NCI-H2196 treated with DMSO at 0.1 percent for 48 hours (cell line): ENCODE results near the gene NFIX.

ENCODE experiments used
- DNase-seq: peaks from one replicate; lab custom pipeline; 2025; ENCODE audit not compliant: unreplicated experiment; lab: John Stamatoyannopoulos, UW

Gene NFIX

DNA sequence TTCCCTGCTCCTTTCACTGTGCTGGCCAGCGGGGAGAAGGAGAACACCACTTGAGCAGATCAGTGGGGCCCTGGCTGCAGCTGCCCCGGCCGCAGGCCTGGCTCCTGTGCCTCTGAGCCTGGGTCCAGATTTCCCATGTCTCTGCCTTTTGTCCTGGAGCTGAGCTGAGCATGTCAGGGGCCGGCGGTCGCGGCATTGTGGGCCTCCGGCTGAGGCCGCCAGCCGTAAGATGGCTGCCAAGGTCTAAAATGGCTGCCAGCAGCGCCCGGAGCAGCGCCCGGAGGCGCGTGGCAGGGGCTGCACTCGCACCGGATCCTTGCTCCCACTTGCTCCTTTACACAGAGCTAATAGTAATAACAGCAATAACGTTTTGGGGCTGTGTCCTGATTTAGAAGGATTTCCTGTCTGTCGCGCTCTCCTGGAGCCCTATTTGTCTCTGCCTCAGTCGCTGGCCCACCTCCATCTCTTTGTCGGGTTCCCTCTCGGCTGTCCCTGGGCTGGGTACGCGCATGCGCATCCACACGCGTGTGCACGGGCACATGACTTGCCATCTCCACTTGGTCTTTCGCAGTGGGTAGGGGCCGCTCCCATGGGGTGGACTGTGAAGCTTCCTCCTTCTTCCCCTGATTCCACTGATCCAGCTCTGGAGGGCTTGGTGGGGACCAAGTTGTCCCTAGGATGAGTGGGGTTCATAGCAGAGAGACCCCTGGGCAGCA lies 75.3 kb downstream of the NFIX start:
- DNase-seq = no peak

DNA sequence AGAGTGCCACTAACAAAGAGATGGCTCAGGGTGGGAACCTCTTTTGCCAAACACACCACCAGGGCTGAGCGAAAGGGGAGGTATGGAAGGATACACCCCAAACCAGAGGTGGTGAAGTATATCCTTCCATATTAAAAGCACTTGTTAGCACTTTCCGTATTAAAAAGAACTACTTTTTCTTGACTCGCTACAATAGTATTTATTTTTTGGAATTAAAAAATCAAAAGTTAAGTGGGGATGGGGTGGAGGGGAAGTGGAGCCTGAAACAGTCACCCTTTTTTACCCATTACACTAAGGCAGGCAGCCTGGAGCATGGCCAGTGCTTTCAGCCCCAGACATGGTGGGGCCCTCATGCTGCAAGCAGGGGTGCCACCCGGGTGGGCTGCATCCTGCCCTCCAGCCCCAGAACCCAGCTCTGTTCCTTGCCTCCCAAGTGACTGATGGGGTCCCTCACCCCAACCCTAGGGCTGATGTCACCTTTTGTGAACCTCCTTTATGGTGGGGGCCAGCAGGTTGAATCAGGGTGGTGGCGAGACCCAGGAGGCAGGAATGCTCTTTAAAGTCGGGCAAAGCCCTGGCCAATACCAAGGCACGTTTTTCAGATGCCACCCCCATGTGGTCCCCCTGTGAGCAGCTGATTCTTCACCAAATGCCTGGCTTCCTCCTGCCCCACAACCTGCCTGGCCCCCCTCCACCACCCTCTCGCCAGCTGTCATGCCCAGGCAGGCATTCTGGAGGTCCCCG lies 76.3 kb downstream of the NFIX start:
- DNase-seq = no peak

DNA sequence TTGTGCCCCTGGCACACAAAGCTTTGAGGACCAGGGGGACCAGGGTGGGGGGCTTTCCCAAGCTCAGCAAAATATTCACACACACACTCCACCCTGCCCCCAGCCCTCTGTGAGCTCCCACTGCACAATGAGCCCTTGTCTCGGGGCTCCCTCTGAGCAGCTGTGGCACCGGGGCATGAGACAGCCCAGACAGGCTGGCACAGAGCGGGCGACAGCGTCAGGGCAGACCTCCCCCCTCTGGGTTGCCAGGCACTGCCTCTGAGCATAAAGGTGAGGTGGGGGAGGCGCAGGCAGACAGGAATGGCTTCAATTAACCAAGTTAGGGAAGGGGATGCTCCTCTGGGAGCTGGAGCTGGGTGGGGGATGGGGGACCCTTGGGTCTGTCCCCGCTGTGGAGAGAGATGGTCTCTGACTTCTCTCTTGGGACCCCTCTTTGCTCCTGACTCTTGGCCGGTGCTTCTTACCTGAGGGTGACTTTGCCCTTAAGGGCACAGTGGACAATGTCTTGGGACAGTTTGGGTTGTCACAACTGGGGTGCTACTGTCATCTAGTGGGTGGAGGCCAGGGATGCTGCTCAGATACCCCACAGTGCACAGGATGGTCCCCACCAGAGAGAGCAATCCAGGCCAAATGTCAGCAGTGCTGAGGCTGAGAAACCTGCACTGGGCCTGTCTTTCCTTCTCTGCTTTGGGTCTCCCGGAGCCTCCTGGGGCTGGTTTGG lies 77.1 kb downstream of the NFIX start:
- DNase-seq = no peak

DNA sequence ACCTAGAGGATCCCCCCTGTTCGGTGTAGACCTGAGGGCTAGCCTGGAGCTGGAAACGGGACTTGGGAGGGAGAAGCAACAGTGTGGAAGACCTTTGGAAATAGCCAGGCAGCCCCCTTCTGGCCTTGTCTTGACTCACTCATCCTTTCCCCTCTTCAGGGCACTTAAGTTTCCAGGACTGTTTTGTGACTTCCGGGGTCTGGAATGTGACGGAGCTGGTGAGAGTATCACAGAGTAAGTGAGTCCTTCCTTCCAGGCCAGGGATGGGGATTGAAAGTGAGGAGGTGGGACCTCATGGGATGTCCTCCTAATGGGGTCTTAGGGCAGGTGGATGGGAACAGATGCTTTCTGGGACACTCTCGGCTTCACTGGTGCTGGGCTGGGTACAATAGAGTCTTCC lies 78.0 kb downstream of the NFIX start:
- DNase-seq = no peak

DNA sequence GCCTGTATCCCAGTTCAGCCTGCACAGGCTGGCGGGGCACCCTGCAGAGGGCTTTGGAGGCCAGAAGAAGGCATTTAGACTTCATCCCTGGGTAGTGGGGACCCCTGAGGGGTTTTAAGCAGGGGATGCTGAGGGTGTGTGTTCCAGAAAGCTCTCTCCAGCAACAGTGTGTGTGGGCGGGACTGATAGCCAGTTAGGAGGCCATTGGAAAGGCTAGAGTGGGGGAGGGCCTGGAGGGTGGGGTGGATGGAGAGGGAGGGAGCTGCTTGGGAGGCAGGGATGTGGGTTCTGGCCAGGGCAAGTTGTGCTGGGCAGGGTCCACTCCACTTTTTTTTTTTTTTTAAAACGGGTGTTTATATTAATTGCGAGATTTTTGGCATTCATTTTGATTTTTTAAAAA lies 79.1 kb downstream of the NFIX start:
- no peak for DNase-seq

DNA sequence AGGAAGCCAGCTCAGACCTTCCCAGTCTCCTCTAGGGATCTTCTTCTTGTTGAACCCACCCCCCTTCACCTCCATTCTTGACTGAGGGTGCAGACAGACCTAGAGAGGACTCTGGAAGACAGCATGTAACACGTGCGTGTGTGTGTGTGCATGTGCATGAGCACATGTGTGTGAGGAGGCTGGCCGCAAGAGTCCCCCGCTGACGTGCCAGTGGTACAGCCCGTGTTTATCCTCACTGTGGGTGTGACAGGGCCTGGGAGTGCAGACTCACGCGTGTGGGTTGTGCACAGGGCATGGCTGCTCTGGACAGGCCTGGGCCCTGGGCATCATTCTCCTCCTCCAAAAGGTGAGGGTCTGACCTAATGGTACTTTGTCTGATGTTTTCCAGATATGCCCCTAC lies 81.0 kb downstream of the NFIX start:
- no peak for DNase-seq

DNA sequence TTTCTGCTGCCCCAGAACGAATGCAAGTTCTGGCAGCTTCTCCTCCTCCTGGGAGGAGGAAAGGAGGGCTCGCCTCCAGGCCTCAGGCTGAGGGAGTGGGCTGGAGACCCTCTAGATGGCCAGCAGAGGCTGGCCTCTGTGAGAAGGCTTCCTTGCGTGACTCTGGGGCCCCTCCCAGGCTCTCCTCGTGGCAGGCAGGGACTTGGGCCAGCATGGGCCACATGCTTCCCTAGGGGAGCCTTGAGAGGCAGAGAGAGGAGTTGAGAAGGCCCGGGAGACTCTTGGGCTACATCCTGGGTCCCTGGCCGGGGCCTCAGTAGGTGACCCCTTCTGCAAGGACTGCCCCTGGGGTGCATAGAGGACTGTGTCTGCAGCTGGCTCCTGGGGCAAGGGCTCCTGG lies 81.5 kb downstream of the NFIX start:
- no peak for DNase-seq

DNA sequence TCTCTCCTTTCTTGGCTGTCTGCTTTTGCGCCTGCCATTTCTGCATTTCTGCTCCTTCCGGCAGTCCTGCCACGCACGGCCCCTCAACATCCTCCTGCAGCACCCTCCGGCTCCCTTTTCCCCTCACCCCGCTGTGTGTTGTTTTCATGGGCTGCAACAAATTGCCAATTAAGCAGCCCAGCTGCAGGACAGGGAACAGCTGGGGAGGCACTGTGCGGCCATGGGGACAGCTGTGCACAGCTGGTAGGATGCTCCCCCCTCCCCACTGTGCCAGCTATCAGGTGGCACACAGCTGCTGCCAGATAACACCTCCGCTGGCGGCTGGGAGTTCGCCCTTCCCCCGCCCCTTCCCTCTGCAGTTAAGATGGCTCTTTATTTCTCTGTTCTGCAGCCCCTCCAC lies 82.0 kb downstream of the NFIX start:
- no peak for DNase-seq

DNA sequence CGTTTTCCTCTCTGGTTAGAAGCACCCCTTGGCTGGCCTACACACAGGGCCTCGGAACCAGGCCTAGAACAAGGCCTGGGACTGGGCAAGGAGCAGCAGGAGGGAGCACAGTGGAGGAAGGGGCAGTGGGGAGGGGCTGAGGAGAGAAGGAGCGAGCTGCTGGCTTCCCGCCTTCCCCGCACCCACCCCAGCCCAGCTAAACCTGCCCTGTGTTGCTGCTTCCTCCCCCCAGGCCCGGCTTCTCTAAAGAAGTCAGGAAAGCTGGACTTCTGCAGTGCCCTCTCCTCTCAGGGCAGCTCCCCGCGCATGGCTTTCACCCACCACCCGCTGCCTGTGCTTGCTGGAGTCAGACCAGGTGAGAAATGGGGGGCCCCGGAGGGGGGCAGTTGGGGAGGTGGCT lies 83.1 kb downstream of the NFIX start:
- DNase-seq = no peak

DNA sequence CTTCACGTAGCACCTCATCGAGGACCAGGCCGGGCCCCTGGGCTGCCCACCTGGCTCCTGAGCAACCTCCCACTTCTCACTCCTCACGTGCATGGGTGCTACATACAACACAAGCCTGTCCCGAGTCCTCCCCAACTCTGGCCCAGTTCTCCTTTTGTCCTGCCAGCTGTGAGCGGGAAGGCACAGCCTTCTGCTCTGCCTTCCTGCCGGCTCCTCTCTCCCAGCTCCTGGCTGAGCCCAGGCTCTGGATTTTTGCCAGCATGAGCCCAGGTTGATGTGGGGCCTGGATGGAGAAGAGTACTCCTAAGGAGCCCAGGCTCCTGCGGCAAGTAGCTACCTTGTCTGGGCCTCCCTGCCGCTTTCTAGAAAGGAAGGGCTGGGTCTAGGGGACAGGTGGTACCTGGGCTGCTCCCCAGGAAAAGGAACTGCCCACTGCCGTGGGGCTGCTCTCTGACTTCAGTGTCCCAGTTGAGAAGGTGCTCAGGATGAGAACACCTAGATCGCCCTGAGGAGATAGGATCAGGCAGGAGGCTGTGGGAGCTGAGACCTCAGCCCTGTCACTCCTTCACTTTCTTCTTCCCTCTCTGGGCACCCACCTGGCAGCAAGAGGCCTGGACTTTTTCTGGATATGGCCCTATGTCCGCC lies 83.7 kb downstream of the NFIX start:
- no peak for DNase-seq

DNA sequence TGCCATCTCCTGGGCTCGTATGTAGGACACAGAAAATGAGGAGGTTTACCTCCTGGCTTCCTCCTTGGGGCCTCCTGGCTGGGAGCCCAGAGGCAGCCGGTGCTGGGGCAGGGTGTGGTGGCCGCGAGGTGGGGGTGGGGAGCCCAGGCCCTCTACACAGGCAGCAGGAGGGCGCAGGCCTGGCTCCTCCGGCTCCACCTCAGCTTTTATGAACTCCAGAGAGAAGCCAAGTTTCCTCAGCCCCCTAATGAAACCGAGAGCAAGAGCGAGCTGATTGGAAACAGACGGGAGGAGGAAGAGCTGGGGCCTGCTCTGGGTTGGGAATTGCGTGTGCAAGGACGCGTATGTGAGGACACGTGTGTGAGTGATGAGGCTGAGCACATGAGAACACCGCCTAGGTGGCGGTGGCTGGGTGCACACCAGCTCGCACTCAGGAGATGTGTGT lies 84.3 kb downstream of the NFIX start:
- no peak for DNase-seq

DNA sequence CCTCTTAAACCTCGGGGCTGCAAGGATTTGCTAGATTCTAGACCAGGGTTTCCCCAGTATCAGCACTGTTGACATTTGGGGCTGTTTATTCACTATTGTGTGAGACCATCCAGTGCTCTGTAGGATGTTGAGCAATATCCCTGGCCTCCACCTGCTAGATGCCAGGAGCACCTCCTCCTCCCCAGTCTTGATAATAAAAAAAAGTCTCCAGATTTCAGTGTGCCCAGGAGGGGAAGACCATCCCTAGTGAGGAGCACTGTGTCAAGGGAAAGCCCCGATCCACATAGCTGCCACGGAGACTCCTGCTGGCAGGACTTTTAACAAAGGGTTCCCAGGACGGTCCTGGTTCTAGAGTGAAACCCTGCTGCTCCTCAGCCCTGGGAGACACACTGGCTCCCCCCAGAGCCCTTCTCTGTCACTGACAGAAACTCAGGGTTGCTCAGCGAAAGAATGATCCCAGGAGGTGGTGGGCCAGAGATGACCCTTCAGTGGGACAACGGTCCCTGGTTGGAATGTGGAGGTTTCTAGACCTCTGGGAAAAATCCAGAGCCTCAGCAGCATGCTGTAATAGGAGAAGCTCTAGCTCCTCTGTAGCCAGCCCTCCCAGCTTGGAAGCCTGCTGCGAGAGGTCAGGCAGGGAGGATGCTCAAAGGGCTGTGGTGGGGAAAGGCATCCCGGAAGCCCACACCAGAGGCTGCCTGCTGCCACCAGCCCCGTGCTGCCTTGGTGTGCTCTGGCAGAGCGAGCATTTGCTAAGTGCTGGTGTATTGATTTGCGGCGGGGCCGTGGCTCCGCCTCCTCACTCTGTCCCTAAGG lies 87.1 kb downstream of the NFIX start:
- DNase-seq = no peak

DNA sequence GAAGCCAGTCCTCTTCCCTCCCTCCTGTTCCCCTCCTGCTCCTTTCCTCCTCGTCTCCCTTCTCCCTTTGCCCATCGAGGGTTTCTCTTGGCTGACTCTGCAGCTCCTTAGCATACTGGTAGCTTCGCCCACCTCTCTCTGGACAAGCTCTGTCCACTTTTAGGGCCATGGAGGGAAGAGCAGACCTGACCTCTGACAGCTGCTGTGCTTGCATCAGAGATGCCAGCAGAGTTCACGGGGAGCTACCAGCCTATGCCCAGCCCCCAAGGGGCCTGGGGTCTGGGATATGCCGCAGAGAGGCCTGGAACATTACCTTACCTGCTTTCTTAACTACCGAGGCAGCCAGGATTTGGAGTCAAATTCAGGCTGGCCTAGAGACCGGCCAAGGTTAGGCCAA lies 87.7 kb downstream of the NFIX start:
- no peak for DNase-seq

DNA sequence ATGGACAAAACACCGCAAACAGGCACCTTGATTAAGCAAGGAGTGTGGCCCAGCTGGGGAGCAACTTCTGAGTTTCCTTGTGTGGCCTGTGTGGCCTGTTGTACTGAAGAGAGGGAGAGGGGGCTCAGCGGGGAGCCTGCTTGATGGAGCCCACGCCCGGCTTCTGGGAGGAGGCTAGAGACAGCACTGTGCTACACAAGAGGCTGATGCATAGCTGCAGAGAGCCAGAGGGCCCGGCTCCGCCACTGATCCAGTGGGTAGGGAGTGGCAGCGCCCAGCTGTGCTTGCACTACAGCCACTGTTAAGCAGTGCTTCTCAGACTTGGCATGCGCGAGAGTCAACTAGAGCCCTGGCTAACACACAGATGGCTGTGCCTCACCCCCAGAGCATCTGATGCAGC lies 88.4 kb downstream of the NFIX start:
- no peak for DNase-seq

DNA sequence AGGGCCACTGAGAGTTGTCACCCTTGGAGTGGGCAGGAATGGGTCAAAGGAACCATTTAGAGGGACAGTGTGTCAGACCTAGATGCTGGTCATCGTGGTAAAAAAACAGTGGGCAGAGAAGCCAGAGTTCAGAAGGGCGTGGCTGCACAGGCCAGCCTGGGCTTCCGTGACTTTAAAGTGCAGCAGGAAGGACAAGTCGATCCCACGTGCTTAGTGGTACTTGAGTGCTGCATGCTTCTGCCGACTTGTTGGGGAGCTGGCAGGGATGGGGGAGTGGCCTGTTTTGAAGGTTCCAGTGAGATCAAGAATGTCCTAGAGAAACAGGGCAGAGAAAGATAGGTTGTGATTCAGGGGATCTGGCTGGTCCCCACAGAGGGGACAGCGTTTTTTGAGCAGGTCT lies 90.4 kb downstream of the NFIX start:
- DNase-seq = no peak

DNA sequence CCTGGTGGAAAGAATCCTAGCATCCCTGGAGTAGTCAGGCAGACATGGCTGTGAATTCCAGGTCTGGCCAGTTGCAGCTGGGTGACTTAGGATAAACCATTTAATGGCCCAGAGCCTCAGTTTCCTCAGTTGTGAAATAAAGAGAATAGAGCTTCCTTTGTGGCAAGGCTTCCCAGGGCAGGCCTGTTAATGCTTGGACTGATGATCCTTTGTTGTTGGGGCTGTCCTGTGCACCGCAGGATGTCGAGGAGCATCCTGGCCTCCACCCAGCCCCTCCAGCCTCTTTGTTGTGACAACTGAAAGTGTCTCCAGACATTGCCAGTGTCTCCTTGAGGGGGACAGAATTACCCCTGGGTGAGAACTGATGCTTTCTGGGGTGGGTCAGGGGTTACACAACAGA lies 91.1 kb downstream of the NFIX start:
- no peak for DNase-seq

DNA sequence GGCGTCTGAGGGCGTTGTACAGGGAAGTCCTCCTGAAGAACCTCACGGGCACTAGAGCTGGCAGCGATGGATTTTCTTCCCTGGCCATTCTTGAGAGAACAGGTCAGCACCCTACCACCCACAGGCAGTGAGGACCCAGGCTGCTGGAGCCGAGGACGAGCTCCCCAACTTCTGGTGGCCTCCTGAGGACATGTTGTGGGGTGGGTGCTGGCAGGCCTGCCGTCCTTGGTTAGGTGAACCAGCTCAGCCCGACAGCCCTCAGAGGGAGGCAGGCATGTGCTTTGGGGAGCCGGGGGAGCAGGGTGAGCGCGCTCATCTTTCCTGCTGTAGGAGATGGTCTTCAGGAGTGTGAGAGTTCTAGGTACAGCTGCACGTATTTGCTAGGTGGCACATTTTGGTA lies 92.0 kb downstream of the NFIX start:
- DNase-seq = no peak

DNA sequence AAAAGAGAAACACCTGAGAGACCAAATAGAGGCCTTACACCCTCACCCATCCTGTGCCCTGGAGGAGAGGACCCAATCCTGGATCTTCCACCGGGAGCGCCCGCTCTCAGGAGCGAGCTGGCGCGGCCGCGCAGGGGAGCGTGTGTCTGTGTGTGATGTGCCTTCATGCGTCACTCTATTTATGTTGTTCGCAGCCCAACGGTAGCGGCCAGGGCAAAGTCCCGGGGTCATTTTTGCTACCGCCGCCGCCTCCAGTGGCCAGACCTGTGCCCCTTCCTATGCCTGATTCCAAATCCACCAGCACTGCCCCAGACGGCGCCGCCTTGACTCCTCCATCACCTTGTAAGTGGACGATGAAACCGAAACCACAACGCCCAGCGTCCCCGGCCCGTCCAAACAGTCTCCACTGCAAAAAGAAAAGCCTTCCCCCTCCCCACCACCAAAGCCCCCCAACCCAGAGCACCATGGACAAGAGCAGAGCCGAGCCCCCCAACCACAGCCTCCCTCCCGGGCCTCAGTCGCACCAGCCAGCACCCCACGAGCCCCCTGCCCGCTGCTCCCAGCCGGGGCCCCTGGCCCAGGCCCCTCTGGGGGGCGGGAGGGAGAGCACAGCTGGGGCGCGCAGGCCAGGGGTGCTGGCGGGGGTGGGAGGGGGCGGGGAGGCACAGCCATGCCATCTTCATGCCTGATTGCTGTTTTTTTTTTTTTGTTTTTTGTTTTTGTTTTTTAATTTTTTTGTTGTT lies 92.7 kb downstream of the NFIX start:
- no peak for DNase-seq

DNA sequence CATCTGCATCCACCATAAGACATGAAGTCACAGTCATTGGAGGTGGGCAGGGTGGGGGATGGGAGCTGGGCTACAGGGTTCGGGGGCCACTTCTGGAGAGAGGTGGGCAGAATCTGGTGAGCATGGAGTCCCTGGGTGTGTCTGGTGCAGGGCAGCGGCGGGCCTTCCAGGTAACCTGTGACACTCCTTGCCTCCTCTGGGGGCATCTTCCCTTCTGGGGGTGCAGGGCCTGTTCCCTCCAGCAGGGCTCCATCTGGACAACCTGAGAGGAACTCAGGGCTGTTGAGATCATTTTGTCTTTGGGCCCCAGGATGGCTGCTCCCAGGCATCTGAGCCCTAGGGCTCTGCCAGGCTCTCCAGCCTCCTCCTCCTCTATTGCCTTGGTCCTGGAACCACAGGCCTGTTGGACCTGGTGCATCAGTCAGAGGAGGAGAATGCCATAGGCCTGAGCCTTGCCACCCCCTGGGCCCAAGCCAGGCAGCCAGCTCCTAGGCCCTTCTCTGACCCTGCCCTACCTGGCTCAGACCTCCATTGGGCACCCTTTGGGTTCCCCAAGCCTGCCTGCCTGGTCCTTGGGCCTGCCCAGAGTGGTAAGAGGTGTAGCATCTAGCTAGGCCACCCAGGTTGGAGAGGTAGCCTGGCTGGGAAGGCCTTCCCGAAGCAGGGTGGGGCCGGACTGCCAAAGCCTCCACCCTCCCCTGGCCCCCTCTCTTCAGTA lies 94.0 kb downstream of the NFIX start:
- no peak for DNase-seq
